SIG-M5 treated with dmso at 0.1 percent for 504 hours (cell line): ENCODE measurements around the gene AGAP3.

ENCODE experiments used
- DNase-seq: peaks from one replicate; lab custom pipeline; 2025; ENCODE audit not compliant: unreplicated experiment; lab: John Stamatoyannopoulos, UW

The AGAP3 gene

GRCh38 chr7:151152643-151153513 is 66.6 kb downstream of the AGAP3 start:
- DNase-seq, result no peak

GRCh38 chr7:151157645-151158329 is 71.5 kb downstream of the AGAP3 start:
- no peak for DNase-seq

GRCh38 chr7:151161757-151162156 is 75.5 kb downstream of the AGAP3 start:
- no peak for DNase-seq

- DNase-seq, result no peak
Measured at GRCh38 chr7:151166629-151167196, 80.4 kb downstream of the AGAP3 start.

GRCh38 chr7:151167197-151167961 is 81.1 kb downstream of the AGAP3 start, which contains the start of gene GBX1:
Gene GBX1, minus strand, starts transcription at chr7:151167694. Its CDS starts 146 bp downstream, at chr7:151167548.
- DNase-seq, result no peak

GRCh38 chr7:151168003-151168786 is 81.9 kb downstream of the AGAP3 start:
- peak; percentile 49 for DNase-seq

GRCh38 chr7:151168787-151169162 is 82.5 kb downstream of the AGAP3 start:
- no peak for DNase-seq

- peak; percentile 53 for DNase-seq
Measured at GRCh38 chr7:151172273-151173141, 86.2 kb downstream of the AGAP3 start.

GRCh38 chr7:151173386-151174245 is 87.3 kb downstream of the AGAP3 start:
- no peak for DNase-seq

GRCh38 chr7:151174246-151175046 is 88.2 kb downstream of the AGAP3 start:
- DNase-seq, result no peak

- no peak for DNase-seq
Measured at GRCh38 chr7:151175047-151175792, 88.9 kb downstream of the AGAP3 start.

GRCh38 chr7:151175793-151176311 is 89.6 kb downstream of the AGAP3 start:
- DNase-seq, result no peak

GRCh38 chr7:151176401-151176800 is 90.1 kb downstream of the AGAP3 start:
- DNase-seq, result no peak

- DNase-seq, result no peak
Measured at GRCh38 chr7:151177310-151177709, 91.0 kb downstream of the AGAP3 start.

GRCh38 chr7:151178236-151178635 is 92.0 kb downstream of the AGAP3 start:
- no peak for DNase-seq

GRCh38 chr7:151178831-151179230 is 92.6 kb downstream of the AGAP3 start:
- DNase-seq, result no peak
